Measurements from ENCODE around the gene CFAP119.

Gene CFAP119

DNA sequence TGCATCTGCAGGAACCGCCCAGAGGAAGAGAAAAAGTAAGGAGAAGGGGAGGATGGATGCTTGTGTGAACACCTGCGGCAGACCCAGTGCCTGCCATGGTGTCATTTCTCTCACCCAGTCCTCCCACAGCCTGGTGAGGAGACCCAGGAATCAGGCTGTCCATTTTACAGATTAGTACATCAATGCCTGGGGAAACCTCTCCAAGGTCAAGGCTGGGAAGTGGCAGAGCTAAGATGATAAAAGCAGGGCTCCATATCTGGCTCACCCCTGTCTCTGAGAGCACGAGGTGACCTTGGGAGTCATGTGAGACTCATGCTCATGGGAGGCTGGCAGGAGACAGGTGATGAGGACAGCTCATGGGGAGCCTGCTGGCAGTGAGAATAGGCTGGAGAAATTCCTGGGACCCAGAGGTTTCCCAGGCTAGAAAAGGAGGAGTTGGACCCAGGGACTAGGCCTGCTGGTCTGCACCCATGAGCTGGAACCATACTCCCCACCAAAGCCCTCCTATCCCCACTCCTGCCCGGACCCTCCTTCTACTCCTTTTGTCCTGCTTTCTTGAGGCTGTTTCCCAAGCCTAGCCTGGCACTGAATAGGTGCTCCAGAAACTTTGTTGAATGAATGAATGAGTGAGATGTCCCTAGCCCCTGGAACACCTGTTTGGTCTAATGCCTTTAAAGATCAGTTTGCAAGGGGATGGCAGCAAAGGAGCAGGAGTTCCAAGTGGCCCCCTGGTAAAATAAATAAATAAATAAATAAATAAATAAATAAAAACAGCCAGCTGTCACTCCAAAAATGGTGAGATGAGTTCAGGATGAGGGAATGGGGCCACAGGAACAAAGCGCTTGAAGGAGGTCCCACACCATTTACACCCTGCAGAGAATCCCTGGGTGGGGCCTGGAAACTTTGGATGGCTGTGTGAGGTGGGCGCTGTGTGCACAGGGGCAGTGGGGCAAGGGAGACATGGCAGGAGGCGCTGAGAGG lies 23.6 kb upstream of the CFAP119 start:
- no peak for DNase-seq (ENCODE audit: low read depth)
- TF ChIP-seq, protein P1, sequence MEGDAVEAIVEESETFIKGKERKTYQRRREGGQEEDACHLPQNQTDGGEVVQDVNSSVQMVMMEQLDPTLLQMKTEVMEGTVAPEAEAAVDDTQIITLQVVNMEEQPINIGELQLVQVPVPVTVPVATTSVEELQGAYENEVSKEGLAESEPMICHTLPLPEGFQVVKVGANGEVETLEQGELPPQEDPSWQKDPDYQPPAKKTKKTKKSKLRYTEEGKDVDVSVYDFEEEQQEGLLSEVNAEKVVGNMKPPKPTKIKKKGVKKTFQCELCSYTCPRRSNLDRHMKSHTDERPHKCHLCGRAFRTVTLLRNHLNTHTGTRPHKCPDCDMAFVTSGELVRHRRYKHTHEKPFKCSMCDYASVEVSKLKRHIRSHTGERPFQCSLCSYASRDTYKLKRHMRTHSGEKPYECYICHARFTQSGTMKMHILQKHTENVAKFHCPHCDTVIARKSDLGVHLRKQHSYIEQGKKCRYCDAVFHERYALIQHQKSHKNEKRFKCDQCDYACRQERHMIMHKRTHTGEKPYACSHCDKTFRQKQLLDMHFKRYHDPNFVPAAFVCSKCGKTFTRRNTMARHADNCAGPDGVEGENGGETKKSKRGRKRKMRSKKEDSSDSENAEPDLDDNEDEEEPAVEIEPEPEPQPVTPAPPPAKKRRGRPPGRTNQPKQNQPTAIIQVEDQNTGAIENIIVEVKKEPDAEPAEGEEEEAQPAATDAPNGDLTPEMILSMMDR (IDR thresholded peaks at IDR 0.05; ENCODE audit: control insufficient read depth, extremely low read depth, insufficient read depth) = no peak
- peak overlapping the region; percentile 85 for H3K4me3 ChIP-seq (ENCODE audit: low read depth, low read length)

DNA sequence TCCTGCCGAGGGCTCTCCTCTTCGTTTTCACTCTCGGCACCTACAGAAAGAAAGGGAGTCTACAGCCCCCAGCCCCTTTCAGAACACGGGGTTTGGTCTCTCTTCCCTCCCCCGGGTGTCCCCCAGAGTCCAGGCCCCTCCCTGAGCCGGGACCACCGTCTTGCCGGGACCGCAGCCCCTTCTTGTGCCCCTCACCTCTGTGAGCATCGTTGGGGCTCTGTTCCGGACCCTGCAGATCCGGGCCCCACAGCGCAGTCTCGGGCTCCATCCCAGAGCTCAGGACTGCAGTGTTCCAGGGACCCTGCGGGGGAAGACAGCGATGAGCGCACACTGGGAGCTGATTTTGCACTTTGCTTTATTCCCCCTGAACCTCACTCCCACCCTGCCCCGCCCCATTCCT lies 22.4 kb upstream of the CFAP119 start:
- DNase-seq (ENCODE audit: low read depth) = no peak
- H3K4me3 ChIP-seq (ENCODE audit: low read depth, low read length) = no peak overlapping the region
- TF ChIP-seq, protein P1 (IDR thresholded peaks at IDR 0.05; ENCODE audit: control insufficient read depth, extremely low read depth, insufficient read depth) = no peak

DNA sequence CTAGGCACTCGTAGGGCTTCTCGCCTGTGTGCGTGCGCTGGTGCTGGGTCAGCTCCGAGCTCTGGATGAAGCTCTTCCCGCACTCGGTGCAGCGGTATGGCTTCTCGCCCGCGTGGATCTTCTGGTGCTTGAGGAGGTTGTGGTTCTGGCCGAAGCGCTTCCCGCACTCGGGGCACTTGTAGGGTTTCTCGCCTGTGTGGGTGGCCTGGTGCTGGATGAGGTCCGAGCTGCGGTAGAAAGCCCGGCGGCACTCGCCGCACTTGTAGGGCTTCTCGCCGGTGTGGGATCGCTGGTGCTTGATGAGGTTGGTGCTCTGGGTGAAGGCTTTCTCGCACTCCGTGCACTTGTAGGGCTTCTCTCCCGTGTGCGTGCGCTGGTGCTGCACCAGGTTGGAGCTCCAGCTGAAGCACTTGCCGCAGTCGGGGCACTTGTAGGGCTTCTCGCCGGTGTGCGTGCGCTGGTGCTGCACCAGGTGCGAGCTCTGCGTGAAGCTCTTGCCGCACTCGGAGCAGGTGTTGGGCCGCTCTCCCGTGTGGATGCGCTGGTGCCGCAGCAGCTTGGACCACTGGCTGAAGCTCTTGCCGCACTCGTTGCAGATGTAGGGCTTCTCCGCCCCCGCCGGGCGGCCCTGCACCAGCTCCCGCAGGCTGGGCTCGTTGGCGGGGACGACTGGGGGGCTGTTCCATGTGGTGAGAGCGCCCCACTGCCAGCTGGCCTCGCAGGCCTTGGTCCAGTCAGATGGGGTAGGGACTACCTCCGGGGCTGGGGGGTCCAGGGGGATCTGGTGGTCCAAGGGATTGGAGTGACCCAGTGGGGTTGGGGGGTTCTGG lies 21.6 kb upstream of the CFAP119 start:
- H3K4me3 ChIP-seq (ENCODE audit: low read depth, low read length) = no peak overlapping the region
- DNase-seq (ENCODE audit: low read depth) = no peak
- TF ChIP-seq, protein P1 (IDR thresholded peaks at IDR 0.05; ENCODE audit: control insufficient read depth, extremely low read depth, insufficient read depth) = no peak

DNA sequence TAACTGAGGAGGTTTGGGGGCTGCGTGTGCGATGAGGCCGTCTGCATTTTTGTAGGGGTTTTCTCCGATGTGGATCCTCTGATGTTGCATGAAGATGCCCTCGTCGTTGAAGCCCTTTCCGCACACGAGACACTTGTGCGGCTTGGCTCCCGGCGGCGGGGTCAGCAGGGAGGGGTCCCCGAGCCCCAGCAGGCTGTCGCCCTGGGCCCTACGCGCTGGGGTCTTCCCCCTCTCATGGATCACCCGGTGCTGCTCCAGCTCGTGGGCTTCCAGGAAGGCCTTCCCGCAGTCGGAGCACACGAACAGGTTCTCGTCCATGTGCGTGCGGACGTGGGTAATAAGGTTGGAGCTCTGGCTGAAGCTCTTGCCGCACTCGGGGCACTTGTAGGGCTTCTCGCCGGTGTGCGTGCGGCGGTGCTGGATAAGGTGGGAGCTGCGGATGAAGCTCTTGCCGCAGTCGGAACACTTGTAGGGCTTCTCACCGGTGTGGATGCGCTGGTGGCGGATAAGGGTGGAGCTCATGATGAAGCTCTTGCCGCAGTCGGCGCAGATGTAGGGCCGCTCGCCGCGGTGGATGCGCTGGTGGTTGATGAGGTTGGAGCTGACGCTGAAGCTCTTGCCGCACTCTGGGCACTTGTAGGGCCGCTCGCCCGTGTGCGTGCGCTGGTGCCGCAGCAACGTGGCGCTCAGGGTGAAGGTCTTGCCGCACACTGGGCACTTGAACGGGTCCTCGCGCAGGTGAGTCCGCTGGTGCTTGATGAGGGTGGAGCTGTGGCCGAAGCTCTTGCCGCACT lies 20.8 kb upstream of the CFAP119 start:
- TF ChIP-seq, protein P1 (IDR thresholded peaks at IDR 0.05; ENCODE audit: control insufficient read depth, extremely low read depth, insufficient read depth) = no peak
- no peak overlapping the region for H3K4me3 ChIP-seq (ENCODE audit: low read depth, low read length)

DNA sequence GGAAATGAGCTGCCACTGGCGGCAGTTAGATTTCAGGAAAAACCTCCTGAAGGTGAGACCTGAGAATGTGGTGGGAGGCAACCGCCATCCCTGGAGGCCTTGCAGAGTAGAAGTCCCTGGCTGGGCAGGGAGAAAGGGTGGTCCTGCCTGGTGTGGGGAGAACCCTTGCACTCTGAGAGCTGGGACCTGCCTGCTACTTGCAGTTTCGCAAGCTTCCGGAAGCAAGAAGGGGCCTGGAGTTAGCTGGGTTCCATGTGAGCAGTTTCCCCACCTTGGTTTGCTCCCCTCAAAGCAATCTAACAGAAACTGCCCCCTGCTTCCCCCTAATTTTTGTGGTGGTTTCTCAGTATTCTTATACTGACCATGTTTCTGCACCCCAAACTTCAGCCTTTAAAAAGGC lies 18.7 kb upstream of the CFAP119 start:
- DNase-seq (ENCODE audit: low read depth) = no peak
- TF ChIP-seq, protein P1 (IDR thresholded peaks at IDR 0.05; ENCODE audit: control insufficient read depth, extremely low read depth, insufficient read depth) = no peak
- no peak overlapping the region for H3K4me3 ChIP-seq (ENCODE audit: low read depth, low read length)

More for the DNA sequence above, 20.8 kb upstream of the CFAP119 start:
- DNase-seq (ENCODE audit: low read depth) = no peak

DNA sequence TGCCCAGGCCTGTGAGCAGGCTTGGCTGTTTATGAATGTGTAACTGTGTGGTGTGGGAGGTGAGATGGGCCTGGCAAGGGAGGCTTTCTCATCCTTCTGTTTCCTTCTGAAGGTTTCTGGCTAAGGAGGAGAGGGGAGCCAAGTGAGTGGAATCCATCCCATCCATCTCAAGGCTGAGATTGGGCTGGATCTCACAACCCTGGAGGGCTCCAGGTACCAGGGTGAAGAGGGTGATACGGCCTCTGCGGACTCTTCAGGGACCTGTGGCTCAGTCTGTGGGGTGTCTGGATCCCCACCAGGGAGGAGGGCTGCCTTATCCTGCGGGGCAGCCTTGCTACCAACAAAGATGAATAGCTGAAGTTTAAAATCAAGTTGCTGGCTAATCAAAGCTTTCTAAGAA lies 18.2 kb upstream of the CFAP119 start:
- TF ChIP-seq, protein P1 (IDR thresholded peaks at IDR 0.05; ENCODE audit: control insufficient read depth, extremely low read depth, insufficient read depth) = no peak

More for the DNA sequence above, 18.2 kb upstream of the CFAP119 start:
- DNase-seq (ENCODE audit: low read depth) = no peak
- H3K4me3 ChIP-seq (ENCODE audit: low read depth, low read length) = no peak overlapping the region
